Epithelial cell of proximal tubule (primary cell): ENCODE results near the gene SIGLEC10. TPM values are rescaled to one million over a fixed set of nuclear protein-coding genes. Genes with fewer than 3 reads are reported as not detected.

Experiments
- DNase-seq: peaks from one replicate; pipeline ENCODE4 v3.0.0-alpha.2; 2011; ENCODE audit warnings: low read depth
- H3K4me3 ChIP-seq: 2 replicates; pipeline ENCODE4 v1.5.1; 2011; ENCODE audit warnings: low read depth, mild to moderate bottlenecking, low read length
- total RNA-seq: library from RNA; depleted of rRNA; stranded (reverse); fragments of >200 nt; gene quantifications from 2 replicates; pipeline ENCODE4 v1.2.3, GENCODE V29; 2015
- TF ChIP-seq, protein P1 (sequence below): conservative IDR thresholded peaks from 2 replicates; pipeline ENCODE4 v1.5.1; 2012; ENCODE audit warnings: low read depth, mild to moderate bottlenecking, low read length

Gene SIGLEC10
- total RNA-seq, 1 donor from 2014 or later, result not detected

DNA sequence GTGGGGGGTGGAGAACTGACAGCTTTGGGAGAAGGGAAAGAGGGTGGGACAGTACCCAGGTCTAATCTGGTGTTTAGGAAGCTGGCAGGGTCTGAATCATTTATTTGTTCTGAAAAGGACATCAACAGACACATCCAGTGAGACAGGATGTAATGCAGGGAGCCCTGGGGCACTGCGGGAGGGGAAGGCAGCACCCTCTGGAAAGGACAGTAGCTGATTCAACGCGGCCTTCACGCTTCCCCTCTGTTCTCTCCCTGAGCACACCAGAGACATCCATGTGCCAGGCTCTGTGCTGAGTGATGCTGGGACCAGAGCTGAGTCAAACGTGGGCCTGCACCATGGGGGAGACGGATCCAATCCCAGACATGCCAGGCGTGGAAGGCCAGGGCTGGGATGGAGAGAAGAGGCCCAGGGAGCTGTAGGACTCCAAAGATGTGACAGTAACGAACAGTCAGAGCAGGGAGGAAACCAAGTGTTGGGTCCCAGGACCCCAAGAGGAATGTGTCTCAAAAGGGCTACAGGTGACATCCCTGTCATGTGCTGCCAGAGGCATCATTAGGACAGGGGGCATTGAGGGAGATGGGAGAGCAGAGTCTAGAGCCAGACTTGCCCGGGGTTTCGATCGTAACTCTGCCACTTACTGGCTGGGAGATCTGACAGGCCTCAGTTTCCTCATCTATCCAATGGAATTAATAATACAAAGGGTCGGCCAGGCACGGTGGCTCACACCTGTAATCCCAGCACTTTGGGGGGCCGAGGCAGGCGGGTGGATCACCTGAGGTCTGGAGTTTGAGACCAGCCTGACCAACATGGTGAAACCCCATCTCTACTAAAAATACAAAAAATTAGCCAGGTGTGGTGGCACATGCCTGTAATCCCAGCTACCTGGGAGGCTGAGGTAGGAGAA is 53.0 kb downstream of the SIGLEC10 start:
- no peak for DNase-seq
- H3K4me3 ChIP-seq, result no peak overlapping the region
- TF ChIP-seq, protein P1, sequence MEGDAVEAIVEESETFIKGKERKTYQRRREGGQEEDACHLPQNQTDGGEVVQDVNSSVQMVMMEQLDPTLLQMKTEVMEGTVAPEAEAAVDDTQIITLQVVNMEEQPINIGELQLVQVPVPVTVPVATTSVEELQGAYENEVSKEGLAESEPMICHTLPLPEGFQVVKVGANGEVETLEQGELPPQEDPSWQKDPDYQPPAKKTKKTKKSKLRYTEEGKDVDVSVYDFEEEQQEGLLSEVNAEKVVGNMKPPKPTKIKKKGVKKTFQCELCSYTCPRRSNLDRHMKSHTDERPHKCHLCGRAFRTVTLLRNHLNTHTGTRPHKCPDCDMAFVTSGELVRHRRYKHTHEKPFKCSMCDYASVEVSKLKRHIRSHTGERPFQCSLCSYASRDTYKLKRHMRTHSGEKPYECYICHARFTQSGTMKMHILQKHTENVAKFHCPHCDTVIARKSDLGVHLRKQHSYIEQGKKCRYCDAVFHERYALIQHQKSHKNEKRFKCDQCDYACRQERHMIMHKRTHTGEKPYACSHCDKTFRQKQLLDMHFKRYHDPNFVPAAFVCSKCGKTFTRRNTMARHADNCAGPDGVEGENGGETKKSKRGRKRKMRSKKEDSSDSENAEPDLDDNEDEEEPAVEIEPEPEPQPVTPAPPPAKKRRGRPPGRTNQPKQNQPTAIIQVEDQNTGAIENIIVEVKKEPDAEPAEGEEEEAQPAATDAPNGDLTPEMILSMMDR, result no peak

DNA sequence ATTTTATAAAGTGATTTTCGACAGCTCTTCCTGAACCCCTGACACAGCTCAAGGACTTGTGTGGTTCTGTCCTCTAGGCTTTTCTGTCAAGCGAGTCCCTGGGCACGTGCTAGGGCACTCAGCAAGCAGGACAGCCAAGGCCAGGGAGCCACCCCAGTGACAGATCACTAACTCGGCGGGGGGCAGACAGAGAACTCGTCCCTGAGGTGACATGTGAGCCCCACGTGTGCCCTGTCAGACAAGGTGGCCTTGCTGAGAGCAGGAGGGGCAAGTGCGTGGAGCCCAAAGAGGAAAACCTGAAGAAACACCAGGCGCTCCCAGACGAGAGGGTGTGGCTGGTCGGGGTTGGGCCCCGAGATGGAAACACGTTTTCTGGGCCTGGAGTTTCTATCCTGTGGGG is 56.2 kb downstream of the SIGLEC10 start:
- TF ChIP-seq, protein P1, result no peak
- no peak for DNase-seq
- H3K4me3 ChIP-seq, result no peak overlapping the region

Other genes with a start within 250 kb of the SIGLEC10 start
- not detected in 2 replicates for gene CD33, start 192.6 kb downstream of the SIGLEC10 start, total RNA-seq
- gene SIGLECL1, start 166.6 kb downstream of the SIGLEC10 start, total RNA-seq, result not detected in 2 replicates
- gene IGLON5, start 106.0 kb downstream of the SIGLEC10 start, total RNA-seq, result 0.06 TPM in 1 of 2 replicates, not detected in the other
- gene VSIG10L, start 75.5 kb downstream of the SIGLEC10 start, total RNA-seq, result 0.51 and 0.92 TPM in 2 replicates
- gene ETFB, start 51.3 kb downstream of the SIGLEC10 start, total RNA-seq, result 55.6 and 56.0 TPM in 2 replicates
- gene CLDND2, start 48.6 kb downstream of the SIGLEC10 start, total RNA-seq, result not detected in 2 replicates
- gene NKG7, start 45.0 kb downstream of the SIGLEC10 start, total RNA-seq, result not detected in 2 replicates
- not detected in 2 replicates for gene LIM2, start 29.7 kb downstream of the SIGLEC10 start, total RNA-seq
- gene C19orf84, start 27.1 kb downstream of the SIGLEC10 start, total RNA-seq, result not detected in 2 replicates
- gene SIGLEC8, start 40.8 kb upstream of the SIGLEC10 start, total RNA-seq, result not detected in 2 replicates
- not detected in 2 replicates for gene CEACAM18, start 60.9 kb upstream of the SIGLEC10 start, total RNA-seq
- gene SIGLEC12, start 84.2 kb upstream of the SIGLEC10 start, total RNA-seq, result not detected in 2 replicates
- gene SIGLEC6, start 114.0 kb upstream of the SIGLEC10 start, total RNA-seq, result not detected in 2 replicates
- 1.7 and 4.2 TPM in 2 replicates for gene ZNF175, start 153.6 kb upstream of the SIGLEC10 start, total RNA-seq
- gene SIGLEC5, start 212.8 kb upstream of the SIGLEC10 start, total RNA-seq, result not detected in 2 replicates
- not detected in 2 replicates for gene SIGLEC14, start 229.2 kb upstream of the SIGLEC10 start, total RNA-seq